BE2C (cell line): Measurements from ENCODE around the gene CALB2.

Source experiments
- DNase-seq: peaks from one replicate; pipeline ENCODE4 v3.0.0-alpha.2; 2020
- H3K27me3 ChIP-seq: fragments of 250-450 bp; sonication (Bioruptor Pico); 2 replicates; pipeline ENCODE4 v1.5.1; 2020; ENCODE audit warnings: mild to moderate bottlenecking
- H3K36me3 ChIP-seq: fragments of 250-450 bp; sonication (Bioruptor Pico); 2 replicates; pipeline ENCODE4 v1.5.1; 2020; ENCODE audit warnings: mild to moderate bottlenecking
- H3K4me1 ChIP-seq: fragments of 250-450 bp; sonication (Bioruptor Pico); 2 replicates; pipeline ENCODE4 v1.5.1; 2020
- H3K4me3 ChIP-seq: 2 replicates; pipeline ENCODE4 v1.5.1; 2011; ENCODE audit warnings: low read depth, low read length
- H3K9me3 ChIP-seq: fragments of 250-450 bp; sonication (Bioruptor Pico); 2 replicates; pipeline ENCODE4 v1.5.1; 2020
- TF ChIP-seq, protein P1 (sequence below): IDR thresholded peaks from 2 replicates; pipeline ENCODE4 v1.5.1; 2012; ENCODE audit warnings: mild to moderate bottlenecking, low read depth, low read length

CALB2 gene

DNA sequence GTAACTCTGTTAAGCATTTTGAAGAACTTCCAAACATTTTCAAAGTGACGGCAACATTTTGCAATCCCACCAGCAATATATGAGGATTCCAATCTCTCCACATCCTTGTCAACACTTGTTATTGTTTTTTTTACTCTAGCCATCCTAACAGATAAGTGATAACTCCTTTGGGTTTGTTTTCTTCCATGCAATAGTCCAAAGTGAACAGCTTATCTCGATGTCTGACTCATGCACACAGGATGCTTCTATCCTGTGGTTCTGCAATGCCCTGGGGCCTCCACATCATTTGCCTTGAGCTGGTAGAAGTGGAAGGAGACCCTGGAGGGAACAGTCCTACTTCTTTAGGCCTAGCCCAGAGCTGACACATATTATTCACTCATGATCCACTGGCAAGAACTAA is 70.4 kb downstream of the CALB2 start:
- Histone ChIP-seq H3K9me3 (no peaks in the 10 kb centered on the region), H3K36me3 (no peaks in the 10 kb centered on the region), H3K4me3 (no peak overlapping the region), H3K4me1 (no peaks in the 10 kb centered on the region), H3K27me3 (peaks cover 24% of the 10 kb centered on the region)
- no peak for DNase-seq
- TF ChIP-seq, protein P1, sequence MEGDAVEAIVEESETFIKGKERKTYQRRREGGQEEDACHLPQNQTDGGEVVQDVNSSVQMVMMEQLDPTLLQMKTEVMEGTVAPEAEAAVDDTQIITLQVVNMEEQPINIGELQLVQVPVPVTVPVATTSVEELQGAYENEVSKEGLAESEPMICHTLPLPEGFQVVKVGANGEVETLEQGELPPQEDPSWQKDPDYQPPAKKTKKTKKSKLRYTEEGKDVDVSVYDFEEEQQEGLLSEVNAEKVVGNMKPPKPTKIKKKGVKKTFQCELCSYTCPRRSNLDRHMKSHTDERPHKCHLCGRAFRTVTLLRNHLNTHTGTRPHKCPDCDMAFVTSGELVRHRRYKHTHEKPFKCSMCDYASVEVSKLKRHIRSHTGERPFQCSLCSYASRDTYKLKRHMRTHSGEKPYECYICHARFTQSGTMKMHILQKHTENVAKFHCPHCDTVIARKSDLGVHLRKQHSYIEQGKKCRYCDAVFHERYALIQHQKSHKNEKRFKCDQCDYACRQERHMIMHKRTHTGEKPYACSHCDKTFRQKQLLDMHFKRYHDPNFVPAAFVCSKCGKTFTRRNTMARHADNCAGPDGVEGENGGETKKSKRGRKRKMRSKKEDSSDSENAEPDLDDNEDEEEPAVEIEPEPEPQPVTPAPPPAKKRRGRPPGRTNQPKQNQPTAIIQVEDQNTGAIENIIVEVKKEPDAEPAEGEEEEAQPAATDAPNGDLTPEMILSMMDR: no peak

DNA sequence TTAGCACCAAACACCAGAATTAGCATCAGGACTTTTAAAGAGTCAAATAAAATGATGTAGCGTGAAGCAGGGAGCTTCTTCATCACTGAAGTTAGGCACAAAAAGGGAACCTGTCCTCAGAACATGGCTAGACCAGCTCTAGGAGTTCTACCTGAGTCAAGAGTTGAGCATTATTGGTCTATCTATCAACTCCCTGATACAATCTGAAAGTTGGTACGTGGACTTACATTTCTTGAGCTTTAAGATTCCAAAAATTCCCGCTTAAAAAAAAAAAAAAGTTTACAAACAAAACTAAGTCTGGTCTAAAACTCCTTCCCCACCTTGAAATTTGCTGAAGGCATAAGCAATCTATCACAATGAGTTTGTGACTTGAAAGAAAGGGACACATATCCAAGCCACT is 71.1 kb downstream of the CALB2 start:
- H3K27me3 ChIP-seq: peaks cover 18% of the 10 kb centered on the region
- TF ChIP-seq, protein P1: no peak

DNA sequence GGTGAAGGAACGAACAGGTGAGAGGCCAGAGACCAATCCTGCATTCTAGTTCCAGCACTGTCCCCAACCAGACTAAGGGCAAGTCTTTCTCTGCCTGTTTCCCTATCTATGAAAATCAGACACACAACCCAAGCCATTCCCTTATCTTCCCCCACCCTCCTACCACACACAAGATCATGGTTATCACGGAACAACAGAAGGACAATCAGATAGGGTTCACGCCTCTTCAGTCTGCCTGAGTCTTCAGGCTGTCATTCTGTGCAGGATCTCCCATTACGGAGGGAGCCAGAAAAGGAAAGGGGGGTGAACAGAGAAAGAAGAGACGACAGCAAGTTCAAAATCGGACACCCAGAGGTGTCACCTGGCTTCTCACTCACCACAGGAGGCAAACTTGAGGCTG is 72.2 kb downstream of the CALB2 start:
- DNase-seq: no peak
- Histone ChIP-seq H3K4me3 (no peak overlapping the region), H3K9me3 (no peaks in the 10 kb centered on the region), H3K27me3 (peaks cover 7% of the 10 kb centered on the region), H3K4me1 (no peaks in the 10 kb centered on the region), H3K36me3 (no peaks in the 10 kb centered on the region)
- TF ChIP-seq, protein P1: no peak

More for the DNA sequence above, 71.1 kb downstream of the CALB2 start:
- H3K9me3 ChIP-seq: no peaks in the 10 kb centered on the region
- DNase-seq: no peak
- H3K4me3 ChIP-seq: no peak overlapping the region
- H3K36me3 ChIP-seq: no peaks in the 10 kb centered on the region
- no peaks in the 10 kb centered on the region for H3K4me1 ChIP-seq

DNA sequence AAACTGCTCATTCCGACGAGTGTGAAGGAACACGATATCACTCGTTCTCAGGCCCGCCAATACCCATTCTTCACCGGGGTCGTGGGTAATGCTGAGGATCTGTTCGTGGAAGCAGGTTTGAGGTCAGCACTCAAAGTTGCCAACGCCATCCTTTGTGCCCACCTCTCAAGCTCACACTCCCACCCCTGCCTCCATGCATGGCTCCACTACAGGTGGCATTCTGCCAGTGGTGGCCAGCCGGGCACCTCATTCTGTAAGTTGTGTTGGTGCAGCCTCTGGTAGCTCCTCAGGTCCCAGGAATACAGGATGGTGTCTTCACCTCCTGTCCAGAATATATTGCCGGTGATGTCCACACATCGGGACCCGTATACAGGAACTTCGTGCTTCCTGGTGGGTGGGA is 72.7 kb downstream of the CALB2 start:
- TF ChIP-seq, protein P1: no peak

DNA sequence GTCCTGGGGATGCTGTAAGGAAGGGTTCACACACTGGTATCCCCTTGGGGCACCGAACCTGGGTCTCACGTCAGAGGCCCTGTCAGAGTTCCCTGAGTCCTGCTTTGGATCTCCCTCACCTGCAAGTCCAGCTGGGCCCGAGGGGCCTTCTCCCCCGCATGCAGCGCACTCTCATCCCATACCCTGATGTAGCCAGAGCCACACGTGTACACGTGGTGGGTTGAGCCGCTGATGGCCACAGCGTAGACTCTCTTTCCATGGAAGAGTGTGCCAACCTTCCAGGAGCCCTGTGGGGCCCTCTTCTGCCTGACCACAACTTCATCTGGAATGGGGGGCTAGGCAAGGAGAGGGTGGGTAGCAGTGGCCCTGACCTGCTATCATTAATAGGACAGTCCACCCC is 73.5 kb downstream of the CALB2 start:
- Histone ChIP-seq H3K4me3 (no peak overlapping the region), H3K36me3 (no peaks in the 10 kb centered on the region)
- TF ChIP-seq, protein P1: no peak

More for the DNA sequence above, 72.7 kb downstream of the CALB2 start:
- no peaks in the 10 kb centered on the region for H3K36me3 ChIP-seq
- no peaks in the 10 kb centered on the region for H3K4me1 ChIP-seq
- H3K4me3 ChIP-seq: no peak overlapping the region
- no peak for DNase-seq
- peaks cover 2% of the 10 kb centered on the region for H3K27me3 ChIP-seq
- H3K9me3 ChIP-seq: no peaks in the 10 kb centered on the region

DNA sequence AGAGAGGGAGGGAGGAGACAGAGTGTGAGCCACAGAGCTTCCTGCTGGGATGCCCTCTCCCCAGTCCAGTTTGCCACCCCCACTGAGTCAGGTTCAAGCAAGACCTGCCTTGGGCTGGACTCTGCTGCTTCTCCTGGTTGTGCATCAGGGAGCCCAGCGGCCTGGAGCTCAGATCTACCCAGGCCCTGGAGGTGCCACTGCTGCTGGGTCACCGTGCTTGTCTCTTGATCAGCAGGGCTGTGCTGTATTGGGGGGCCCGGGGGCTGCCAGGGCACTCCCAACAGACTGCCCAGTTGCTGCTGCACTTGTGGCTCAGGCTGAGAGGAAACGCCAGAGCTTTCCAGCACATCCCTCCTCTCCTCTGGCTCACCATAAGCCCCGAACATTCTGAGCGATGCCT is 74.4 kb downstream of the CALB2 start:
- H3K27me3 ChIP-seq: peaks cover 3% of the 10 kb centered on the region; the same call in 1 of the 2 replicates
- TF ChIP-seq, protein P1: no peak

More for the DNA sequence above, 73.5 kb downstream of the CALB2 start:
- peaks cover 3% of the 10 kb centered on the region; the same call in 1 of the 2 replicates for H3K27me3 ChIP-seq
- H3K9me3 ChIP-seq: no peaks in the 10 kb centered on the region
- no peak for DNase-seq
- H3K4me1 ChIP-seq: no peaks in the 10 kb centered on the region

More for the DNA sequence above, 74.4 kb downstream of the CALB2 start:
- DNase-seq: no peak
- Histone ChIP-seq H3K4me1 (no peaks in the 10 kb centered on the region), H3K9me3 (no peaks in the 10 kb centered on the region), H3K36me3 (no peaks in the 10 kb centered on the region), H3K4me3 (no peak overlapping the region)
